Measurements from ENCODE around the gene CDH23.
A peak's percentile ranks its signal among the peaks of the same experiment; 100 is the strongest.

Gene CDH23

DNA sequence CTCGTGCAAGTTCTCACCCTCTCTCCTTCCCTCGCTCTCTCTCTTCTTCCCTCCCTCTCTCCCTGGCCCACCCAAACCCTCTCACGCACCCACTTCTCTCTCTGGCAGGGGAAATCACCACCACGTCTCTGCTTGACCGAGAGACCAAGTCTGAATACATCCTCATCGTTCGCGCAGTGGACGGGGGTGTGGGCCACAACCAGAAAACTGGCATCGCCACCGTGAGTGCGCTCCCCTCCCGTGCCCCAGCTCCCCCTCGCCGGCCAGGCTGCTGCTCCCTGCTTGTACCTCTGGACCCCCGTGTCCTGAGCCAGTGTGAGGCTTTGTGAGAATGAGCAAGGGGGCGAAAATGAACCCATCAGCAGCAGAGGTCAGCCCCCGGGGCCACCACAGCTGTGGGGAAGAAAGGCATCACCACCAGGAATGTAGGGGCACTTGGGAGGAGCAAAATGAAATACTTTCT lies 297.4 kb downstream of the CDH23 start:
- ChIA-PET CTCF (interaction anchor here (1.6 to 11.5 kb wide), 4 partner anchors 13 to 378 kb away, joined by 4 to 105 read pairs (median 51); partner anchors contain the start of gene SLC29A3), POLR2A (no interaction called here)
- no peak for DNase-seq (ENCODE audit: low read depth, low spot score)
- TF ChIP-seq, protein P1, sequence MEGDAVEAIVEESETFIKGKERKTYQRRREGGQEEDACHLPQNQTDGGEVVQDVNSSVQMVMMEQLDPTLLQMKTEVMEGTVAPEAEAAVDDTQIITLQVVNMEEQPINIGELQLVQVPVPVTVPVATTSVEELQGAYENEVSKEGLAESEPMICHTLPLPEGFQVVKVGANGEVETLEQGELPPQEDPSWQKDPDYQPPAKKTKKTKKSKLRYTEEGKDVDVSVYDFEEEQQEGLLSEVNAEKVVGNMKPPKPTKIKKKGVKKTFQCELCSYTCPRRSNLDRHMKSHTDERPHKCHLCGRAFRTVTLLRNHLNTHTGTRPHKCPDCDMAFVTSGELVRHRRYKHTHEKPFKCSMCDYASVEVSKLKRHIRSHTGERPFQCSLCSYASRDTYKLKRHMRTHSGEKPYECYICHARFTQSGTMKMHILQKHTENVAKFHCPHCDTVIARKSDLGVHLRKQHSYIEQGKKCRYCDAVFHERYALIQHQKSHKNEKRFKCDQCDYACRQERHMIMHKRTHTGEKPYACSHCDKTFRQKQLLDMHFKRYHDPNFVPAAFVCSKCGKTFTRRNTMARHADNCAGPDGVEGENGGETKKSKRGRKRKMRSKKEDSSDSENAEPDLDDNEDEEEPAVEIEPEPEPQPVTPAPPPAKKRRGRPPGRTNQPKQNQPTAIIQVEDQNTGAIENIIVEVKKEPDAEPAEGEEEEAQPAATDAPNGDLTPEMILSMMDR (IDR thresholded peaks at IDR 0.05; ENCODE audit: insufficient read depth, low read length, missing control alignments), result no peak
- no peak overlapping the region for H3K4me3 ChIP-seq (ENCODE audit: low read depth, low read length)

DNA sequence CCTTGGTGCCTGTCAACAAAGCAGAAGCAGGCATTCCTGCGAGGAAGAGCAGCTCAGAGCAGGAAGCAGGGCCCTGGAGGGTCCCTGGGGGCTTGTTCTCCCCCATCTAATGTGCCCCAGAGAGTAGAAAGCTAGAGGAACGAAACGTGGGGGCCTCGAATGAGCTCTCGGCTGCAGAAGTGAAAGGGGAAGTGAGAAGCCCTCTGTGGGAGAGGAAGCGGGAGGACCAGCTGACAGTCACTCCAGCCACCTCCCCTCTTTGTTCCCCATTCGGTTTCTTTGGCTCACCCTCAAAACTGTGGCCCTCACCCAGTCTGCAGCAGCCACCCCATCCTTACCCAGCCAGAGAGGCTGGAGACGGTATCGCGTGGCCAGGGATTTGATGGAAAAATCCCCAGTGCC lies 297.8 kb downstream of the CDH23 start:
- ChIA-PET POLR2A (no interaction called here), CTCF (interaction anchor here (3.5 to 11.5 kb wide), 4 partner anchors 12 to 378 kb away, joined by 26 to 105 read pairs (median 51); partner anchors contain the start of genes SLC29A3 and VSIR)
- H3K4me3 ChIP-seq (ENCODE audit: low read depth, low read length), result no peak overlapping the region
- TF ChIP-seq, protein P1 (IDR thresholded peaks at IDR 0.05; ENCODE audit: insufficient read depth, low read length, missing control alignments), result no peak
- DNase-seq (ENCODE audit: low read depth, low spot score), result no peak

DNA sequence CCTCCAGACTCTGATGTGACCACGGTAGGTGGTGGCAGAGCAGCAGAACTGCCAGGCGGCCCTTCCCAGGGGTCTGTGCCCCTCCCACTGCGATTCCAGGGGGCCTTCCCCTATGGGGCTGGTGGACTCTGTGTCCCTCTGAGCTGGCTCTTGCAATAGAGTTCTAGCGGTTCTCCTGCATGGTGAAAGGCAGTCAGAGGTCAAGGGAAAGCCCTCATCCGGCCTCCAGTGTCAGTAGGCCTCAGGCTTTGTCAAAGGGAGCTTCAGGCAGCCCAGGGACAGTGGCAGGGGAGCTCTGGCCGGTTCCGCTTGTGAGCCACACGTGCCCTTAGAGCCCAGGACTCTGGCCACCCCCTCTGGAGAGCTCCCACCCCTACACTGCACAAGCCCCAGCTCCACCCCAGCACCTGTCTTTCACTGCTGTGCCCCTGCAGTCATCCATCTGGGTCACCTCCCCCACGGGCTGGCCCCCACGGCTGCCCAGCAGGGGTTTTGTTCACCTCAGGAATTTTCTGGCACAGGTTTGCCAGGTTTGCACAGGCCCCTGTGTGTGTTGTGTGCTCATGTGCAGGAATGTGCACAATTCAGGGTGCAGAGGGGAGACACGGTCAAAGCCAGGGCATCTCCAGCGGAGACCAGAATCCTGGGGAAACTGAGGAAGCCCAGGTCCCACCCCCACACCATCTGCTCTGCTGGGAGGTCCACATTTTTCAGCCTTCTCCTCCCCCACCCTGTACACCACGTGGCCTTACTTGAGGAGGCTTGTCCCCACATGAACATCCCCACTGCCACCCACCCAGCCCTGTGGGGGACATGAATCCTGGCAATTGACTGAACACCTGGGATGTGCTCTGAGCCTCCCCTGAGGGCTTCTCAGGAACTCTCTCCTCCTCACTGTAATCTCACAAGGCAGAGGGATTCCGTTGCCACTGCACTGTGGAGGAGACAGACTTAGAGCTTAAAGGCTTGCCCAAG lies 299.1 kb downstream of the CDH23 start:
- TF ChIP-seq, protein P1 (IDR thresholded peaks at IDR 0.05; ENCODE audit: insufficient read depth, low read length, missing control alignments), result no peak
- no peak overlapping the region for H3K4me3 ChIP-seq (ENCODE audit: low read depth, low read length)
- ChIA-PET CTCF (interaction anchor here (1.0 to 11.5 kb wide), 22 partner anchors 11 to 386 kb away, joined by 3 to 105 read pairs (median 6); partner anchors contain the start of genes SLC29A3 and VSIR), POLR2A (no interaction called here)
- no peak for DNase-seq (ENCODE audit: low read depth, low spot score)

DNA sequence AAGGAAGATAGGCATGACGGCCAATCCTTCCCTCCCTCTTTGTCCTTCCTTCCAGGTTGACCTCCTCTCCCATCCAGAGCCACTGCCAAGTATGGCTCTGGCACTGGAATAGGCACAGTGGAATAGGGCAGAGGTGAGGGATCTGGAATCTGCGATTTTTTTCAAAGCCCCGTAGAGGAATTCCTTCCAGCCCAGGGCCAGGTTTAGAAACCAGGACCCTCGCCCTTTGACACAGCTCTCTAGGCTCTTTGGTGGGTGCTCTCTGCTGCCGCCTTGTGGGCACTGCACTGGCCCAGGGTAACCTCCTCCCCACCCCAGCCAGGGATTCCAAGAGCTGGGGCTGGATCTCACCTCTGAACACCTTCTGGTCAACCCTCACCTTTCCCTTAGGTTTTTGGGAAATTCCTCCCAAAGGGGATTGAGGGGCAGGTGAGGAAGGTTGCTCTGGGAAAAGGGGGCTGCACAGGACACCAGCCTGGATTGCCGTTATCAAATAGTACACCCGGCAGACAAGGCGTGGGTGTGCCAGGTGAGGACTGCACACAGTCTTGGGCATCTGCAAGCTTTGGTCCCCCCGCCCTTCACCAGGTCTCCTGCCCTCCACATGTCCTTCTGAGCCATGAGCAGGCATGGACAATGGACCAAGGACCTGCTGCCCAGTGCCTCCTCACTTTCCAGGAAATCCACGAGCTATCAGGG lies 300.1 kb downstream of the CDH23 start:
- no peak overlapping the region for H3K4me3 ChIP-seq (ENCODE audit: low read depth, low read length)
- POLR2A ChIA-PET, result no interaction called here
- TF ChIP-seq, protein P1 (IDR thresholded peaks at IDR 0.05; ENCODE audit: insufficient read depth, low read length, missing control alignments), result peak; percentile 81
- CTCF ChIA-PET, result interaction anchor here (0.6 to 11.5 kb wide), 30 partner anchors 10 to 390 kb away, joined by 3 to 105 read pairs (median 5); partner anchors contain the start of genes SLC29A3 and VSIR
- no peak for DNase-seq (ENCODE audit: low read depth, low spot score)

DNA sequence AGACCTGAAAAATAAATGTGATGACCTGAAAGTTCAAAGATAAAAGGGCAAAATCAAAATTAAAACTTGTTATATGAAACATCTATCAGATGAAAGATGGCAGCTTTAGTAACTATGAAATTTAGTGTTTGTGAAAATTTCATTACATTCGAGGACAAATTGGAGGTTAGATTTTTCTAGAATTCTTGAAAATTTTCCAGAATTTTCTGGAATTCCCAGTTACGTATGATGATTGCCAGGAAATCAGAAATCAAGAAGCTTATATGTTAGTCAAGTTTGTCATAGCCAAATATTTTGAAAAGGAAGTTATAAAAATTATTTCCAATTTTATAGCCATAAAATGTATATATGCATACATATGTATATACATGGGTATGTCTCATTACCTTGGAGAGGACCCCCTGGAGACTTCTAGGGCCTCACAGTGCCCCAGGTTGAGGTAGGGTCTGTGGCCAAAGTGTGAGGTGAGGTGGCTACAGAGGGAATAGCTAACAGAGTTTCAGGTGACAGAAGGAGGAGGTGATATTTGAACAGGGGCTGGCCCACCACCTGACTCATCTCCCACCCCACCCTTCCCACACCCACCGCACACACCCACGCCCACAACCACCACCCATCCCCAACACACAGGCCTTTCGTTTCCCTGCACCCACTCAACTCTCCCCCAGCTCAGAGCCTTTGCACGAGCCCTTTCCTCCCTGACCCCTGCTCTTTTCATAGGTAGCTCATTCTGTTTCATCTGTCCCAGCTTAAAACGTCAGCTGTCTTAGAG lies 301.4 kb downstream of the CDH23 start:
- ChIA-PET CTCF (interaction anchor here (0.7 to 11.5 kb wide), 20 partner anchors 9 to 382 kb away, joined by 3 to 105 read pairs (median 8); partner anchors contain the start of genes SLC29A3 and VSIR), POLR2A (no interaction called here)
- TF ChIP-seq, protein P1 (IDR thresholded peaks at IDR 0.05; ENCODE audit: insufficient read depth, low read length, missing control alignments), result no peak
- no peak overlapping the region for H3K4me3 ChIP-seq (ENCODE audit: low read depth, low read length)
- no peak for DNase-seq (ENCODE audit: low read depth, low spot score)
